ENCODE measurements around the gene PLA2G6.

Gene PLA2G6

DNA sequence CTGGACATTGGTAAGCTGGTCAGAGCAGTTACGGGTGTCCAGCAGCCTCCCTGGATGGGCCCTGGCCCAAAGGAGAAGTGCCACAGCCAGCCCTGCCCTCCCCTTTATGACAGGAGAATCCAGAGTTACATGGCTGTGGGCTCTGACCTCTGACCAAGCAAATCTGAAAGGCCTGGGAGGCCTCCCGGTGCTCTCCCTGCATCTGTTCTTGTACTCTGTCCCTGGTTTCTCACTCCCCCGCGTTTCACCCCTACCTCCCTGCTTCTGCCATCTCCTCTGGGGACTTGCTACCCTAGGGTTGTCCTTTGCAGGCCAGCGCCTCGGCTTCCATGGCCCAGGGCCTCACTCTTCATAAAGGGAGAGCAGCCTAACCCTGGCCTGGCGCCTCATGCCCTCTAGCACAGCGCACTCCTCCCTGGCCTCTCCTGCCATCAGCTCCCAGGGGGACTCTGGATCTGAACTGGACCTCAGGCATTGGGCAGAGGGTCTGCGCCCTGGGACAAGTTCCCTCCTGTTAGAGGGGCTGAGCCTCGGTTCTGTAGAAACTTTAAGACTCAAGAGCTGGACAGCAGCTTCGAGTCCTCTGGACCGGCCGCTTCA is 113.8 kb downstream of the PLA2G6 start:
- no peak for DNase-seq

GRCh38 chr22:38067028-38067415 is 114.6 kb downstream of the PLA2G6 start:
- DNase-seq, result no peak

DNA sequence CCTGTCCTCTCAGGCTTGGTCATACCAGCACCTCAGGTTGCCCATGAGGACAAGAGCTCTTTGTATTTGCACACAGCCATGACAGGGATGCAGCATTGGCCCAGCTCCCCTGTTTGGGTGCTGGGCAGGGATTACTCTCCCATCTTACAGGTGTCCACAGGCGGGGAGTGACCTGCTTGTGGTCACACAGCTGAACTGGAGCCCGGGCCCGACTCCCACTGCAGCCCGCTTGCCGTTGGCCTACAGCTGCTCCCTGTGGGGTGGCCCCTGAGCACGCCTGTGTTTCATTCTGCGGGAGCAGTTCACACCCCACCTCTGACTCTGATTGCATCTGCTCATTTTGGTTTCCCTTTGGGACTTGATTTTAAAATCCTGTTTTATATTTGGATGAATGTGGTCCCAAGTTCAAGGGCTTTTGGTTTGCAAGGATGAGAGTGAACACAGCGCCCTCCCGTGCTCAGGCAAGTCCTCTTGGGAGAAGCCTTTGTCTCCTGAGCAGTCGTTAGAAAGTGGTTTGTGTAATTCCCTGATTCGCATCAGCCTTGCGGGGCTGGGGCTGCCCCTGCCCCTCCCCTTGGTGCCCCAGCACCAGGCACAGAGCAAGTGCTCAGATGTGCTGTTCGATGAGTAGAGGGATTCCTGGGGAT is 115.1 kb downstream of the PLA2G6 start:
- no peak for DNase-seq

GRCh38 chr22:38065539-38065938 is 116.1 kb downstream of the PLA2G6 start:
- no peak for DNase-seq

DNA sequence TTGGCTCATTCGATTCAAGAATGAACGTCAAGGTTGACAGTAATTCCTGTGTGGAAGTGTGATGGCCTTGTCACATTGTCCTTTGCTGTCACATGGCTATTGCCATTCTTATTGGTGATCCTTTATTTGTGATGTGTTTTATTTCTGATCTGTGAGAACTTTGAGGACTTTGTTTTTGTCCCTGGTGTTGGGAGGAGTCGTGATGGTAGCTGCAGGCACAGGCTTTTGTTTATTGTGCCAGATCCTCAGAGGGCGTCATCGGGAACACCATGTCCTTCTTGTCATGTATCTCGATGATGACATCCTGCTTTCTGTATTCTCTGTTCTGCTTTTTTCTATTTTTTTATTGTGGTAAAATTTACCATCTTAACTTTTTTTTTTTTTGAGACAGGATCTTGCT is 118.8 kb downstream of the PLA2G6 start:
- DNase-seq, result no peak
